ENCODE results near the gene CPED1.
"Not testable (repeated sequence)": the region's sequence is repeated elsewhere in the genome, so short reads cannot be mapped to it uniquely, and the experiment has no call there.

Gene CPED1

DNA sequence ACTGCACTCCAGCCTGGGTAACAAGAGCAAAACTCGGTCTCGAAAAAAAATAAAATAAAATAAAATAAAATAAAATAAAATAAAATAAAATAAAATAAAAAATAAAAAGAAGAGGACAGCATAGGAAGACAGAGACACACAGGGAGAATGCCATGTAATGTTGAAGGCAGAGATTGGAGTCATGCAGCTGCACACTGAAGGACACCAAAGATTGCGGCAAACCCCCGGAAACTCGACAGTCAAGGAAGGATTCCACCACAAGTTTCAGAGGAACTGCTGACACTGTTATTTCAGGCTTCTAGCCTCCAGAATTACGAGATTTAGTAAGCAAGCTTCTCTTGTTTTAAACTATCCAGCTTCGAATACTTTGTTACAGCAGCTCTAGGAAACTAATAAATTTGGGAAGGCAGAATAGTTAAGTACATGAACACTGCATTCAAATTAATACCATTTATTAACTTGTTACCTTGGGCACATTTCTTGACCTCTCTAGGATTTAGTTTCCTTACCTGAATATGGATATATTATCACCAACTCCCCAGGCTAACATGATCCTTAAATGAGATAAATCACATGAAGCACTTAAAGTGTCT is 9.5 kb downstream of the CPED1 start:
- Mint-ChIP-seq H3K9me3 (no peaks in the 10 kb centered on the region), H3K4me1 (peaks cover 18% of the 10 kb centered on the region), H3K4me3 (no peak overlapping the region), H3K27ac (no peak overlapping the region), H3K36me3 (ENCODE audit: low read depth) (no peaks in the 10 kb centered on the region), H3K27me3 (no peaks in the 10 kb centered on the region)
- no peak for DNase-seq
- ATAC-seq, result no peak

DNA sequence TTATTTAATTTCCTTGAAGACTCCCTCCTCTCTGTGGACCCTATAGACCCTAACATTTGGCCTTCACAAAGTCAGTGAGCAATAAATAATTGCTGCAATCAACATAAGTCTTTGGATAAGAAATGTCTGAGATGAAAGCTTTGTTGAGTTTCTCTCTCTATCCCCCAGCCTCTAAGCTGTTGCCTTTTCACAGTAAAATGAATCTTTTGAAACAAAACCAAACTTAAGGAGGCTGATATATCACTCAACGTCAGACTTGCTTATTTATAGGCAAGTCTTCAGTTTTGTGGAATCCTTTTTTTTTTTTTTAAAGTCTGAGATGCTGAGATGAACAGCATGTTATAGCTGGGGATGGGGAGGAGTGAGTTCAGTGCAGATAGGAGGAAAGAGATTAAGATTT is 10.0 kb downstream of the CPED1 start:
- no peak for ATAC-seq
- Mint-ChIP-seq H3K36me3 (ENCODE audit: low read depth) (no peaks in the 10 kb centered on the region), H3K9me3 (no peaks in the 10 kb centered on the region), H3K4me3 (no peak overlapping the region), H3K4me1 (peaks cover 18% of the 10 kb centered on the region), H3K27me3 (peaks cover 1% of the 10 kb centered on the region), H3K27ac (no peak overlapping the region)
- DNase-seq, result no peak

DNA sequence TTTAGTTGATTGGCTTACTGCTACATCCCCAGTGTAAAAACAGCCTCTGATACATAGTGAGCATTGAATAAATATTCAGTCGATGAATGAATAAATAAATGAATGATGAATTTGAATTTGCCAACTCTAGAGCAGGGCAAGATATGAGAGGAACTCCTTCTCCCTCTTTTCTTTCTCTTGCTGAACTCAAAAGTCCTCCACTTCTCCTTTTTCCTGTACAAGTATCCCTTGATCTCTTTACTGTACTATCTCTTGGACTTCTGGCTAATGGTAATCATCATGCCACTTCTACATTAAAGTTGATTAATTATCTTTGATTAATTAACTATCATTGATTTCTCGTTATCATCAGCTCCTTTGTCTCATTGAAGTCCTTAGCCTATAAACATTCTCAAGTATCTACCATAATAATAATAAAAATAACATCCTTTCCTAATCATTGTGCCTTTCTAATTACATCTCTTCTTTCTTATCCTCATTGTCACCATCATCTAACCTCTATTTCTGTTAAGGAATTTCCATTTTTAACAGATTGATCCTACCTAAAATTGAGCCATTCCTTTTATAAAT is 10.6 kb downstream of the CPED1 start:
- Mint-ChIP-seq H3K36me3 (ENCODE audit: low read depth) (no peaks in the 10 kb centered on the region), H3K4me1 (peaks cover 18% of the 10 kb centered on the region), H3K9me3 (no peaks in the 10 kb centered on the region), H3K27me3 (peaks cover 3% of the 10 kb centered on the region), H3K4me3 (no peak overlapping the region), H3K27ac (no peak overlapping the region)
- DNase-seq, result no peak
- no peak for ATAC-seq

DNA sequence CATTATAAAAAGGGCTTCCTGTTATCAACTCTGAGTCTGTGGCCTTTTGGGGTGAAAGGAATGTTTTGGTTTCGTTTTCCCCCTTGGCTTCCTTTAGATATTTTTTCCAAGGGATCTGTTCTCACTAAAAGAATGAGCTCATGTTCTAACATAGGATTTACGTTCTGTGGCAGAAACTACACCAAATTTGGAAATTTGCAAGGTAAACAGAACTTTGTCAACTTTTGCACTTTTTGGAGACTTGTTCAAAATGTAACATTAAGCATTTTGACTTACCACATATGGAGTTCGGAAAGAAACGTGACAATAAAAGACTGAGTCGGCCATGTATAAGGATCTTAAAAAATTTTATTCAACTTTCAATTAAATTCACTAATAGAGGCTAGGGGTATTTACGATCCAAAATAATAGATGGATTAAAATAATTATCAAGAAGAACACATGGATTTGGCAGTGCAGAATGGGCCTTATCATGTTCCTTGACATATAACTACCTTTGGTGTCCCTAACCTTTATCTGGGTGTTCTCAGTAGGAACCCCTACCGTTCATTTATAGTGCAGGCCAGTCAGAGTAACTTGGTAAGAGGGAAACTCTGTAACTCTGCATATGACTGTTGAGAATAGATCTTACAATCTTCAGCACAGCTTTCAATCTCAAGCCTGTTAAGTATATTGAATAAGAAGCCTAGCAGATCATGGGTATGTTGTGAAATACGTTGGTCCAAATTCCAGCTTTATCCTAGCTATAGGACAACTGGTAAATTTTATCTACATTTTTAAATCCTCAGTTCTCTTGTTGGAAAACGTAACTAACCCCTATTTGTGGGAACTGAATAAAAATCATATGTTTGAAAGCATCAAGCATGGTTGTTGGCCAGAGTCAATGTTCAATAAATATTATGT is 11.8 kb downstream of the CPED1 start:
- Mint-ChIP-seq H3K36me3 (ENCODE audit: low read depth) (no peaks in the 10 kb centered on the region), H3K4me1 (peaks cover 16% of the 10 kb centered on the region), H3K27me3 (peaks cover 6% of the 10 kb centered on the region), H3K4me3 (no peak overlapping the region), H3K27ac (no peak overlapping the region), H3K9me3 (no peaks in the 10 kb centered on the region)
- ATAC-seq (no peak), DNase-seq (no peak)

DNA sequence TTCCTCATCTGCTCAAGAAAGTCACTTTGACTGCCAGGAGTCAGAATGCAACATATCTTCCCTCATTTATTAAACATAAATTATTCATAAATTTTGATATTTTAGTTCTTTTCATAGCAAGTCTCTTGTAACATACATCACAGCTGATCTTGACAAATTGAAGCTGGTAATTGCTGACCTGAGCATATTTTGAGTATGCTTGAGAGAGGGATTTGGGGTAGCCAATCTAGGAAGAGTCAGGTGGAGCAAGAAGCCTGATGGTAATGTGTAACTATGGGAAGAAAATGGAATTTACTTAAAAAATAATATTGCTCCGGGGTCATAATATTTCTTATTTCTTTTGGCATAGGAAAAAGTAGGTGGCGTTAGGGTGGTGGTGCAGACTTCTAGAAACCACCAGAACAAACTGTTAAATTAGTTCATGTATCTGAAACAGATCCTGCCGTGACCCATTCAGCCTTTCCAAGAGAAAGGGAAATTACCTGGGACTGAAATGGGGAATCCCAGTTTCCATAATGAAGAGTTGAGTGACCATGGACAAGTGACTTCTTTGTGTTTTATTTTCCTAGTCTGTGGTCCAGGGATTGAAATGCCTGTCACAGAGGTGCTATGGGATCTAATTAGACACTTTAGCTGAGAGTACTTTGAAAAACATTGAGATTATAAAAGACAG is 12.9 kb downstream of the CPED1 start:
- peaks cover 10% of the 10 kb centered on the region for H3K4me1 Mint-ChIP-seq
- no peak overlapping the region for H3K4me3 Mint-ChIP-seq
- no peaks in the 10 kb centered on the region for H3K36me3 Mint-ChIP-seq (ENCODE audit: low read depth)
- ATAC-seq, result no peak
- no peaks in the 10 kb centered on the region for H3K9me3 Mint-ChIP-seq
- peaks cover 9% of the 10 kb centered on the region for H3K27me3 Mint-ChIP-seq
- DNase-seq, result no peak
- H3K27ac Mint-ChIP-seq, result no peak overlapping the region

GRCh38 chr7:121002048-121002756 is 13.7 kb downstream of the CPED1 start:
- DNase-seq, result no peak
- no peak overlapping the region for H3K27ac Mint-ChIP-seq
- H3K36me3 Mint-ChIP-seq (ENCODE audit: low read depth), result no peaks in the 10 kb centered on the region

GRCh38 chr7:121002757-121003200 is 14.3 kb downstream of the CPED1 start:
- no peak overlapping the region for H3K4me3 Mint-ChIP-seq

More at GRCh38 chr7:121002048-121002756, 13.7 kb downstream of the CPED1 start:
- ATAC-seq, result no peak
- H3K27me3 Mint-ChIP-seq, result peaks cover 14% of the 10 kb centered on the region
- no peaks in the 10 kb centered on the region for H3K9me3 Mint-ChIP-seq
- H3K4me1 Mint-ChIP-seq, result peaks cover 4% of the 10 kb centered on the region
- H3K4me3 Mint-ChIP-seq, result no peak overlapping the region

GRCh38 chr7:121003986-121004685 is 15.6 kb downstream of the CPED1 start:
- Mint-ChIP-seq H3K9me3 (no peaks in the 10 kb centered on the region), H3K4me3 (no peak overlapping the region), H3K36me3 (ENCODE audit: low read depth) (no peaks in the 10 kb centered on the region), H3K4me1 (peaks cover 4% of the 10 kb centered on the region), H3K27me3 (peaks cover 17% of the 10 kb centered on the region), H3K27ac (no peak overlapping the region)
- ATAC-seq (no peak), DNase-seq (no peak)

More at GRCh38 chr7:121002757-121003200, 14.3 kb downstream of the CPED1 start:
- Mint-ChIP-seq H3K4me1 (peaks cover 4% of the 10 kb centered on the region), H3K36me3 (ENCODE audit: low read depth) (no peaks in the 10 kb centered on the region), H3K27me3 (peaks cover 14% of the 10 kb centered on the region), H3K9me3 (no peaks in the 10 kb centered on the region), H3K27ac (no peak overlapping the region)
- ATAC-seq (no peak), DNase-seq (no peak)

- DNase-seq; H3K27ac Mint-ChIP-seq; H3K9me3 Mint-ChIP-seq; ATAC-seq; H3K4me1 Mint-ChIP-seq; H3K4me3 Mint-ChIP-seq; H3K36me3 Mint-ChIP-seq (ENCODE audit: low read depth): not testable (repeated sequence)
- H3K27me3 Mint-ChIP-seq, result peaks cover 21% of the 10 kb centered on the region
Measured at GRCh38 chr7:121005058-121005457, 16.5 kb downstream of the CPED1 start.

DNA sequence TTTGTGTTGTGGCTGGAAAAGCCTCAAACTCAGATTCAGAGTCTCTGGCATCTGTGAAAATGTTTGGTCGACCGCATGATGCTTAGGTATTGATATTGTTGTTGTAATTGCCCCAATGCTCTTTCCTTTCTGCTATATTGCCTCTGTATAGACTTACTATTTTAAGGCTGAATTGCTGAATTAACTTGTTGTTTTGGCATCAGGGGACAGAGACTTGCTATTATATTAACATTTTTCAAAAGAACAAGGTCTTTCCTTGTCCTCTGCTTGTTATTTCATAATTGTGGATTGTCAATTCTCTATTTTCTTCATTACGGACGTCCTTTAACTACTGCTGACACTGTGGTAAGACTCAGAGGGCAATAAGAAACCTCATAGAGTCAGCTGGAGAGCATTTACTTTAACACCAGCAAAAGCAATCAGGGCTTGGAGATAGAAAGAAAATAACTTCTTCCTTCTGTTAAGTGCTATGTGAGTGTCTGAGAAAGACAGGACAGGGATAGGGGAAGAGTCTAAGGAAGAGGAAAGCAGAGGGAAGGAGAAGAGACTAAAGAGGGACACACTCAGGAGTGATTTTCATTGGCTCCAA is 17.6 kb downstream of the CPED1 start:
- Mint-ChIP-seq H3K4me3 (no peak overlapping the region), H3K27me3 (peaks cover 21% of the 10 kb centered on the region), H3K36me3 (ENCODE audit: low read depth) (no peaks in the 10 kb centered on the region), H3K9me3 (no peaks in the 10 kb centered on the region), H3K4me1 (no peaks in the 10 kb centered on the region), H3K27ac (no peak overlapping the region)
- ATAC-seq (no peak), DNase-seq (no peak)

- H3K27ac Mint-ChIP-seq, result no peak overlapping the region
- ATAC-seq (no peak), DNase-seq (no peak)
- H3K36me3 Mint-ChIP-seq (ENCODE audit: low read depth), result no peaks in the 10 kb centered on the region
- peaks cover 21% of the 10 kb centered on the region for H3K27me3 Mint-ChIP-seq
- H3K4me3 Mint-ChIP-seq, result no peak overlapping the region
- H3K9me3 Mint-ChIP-seq, result no peaks in the 10 kb centered on the region
- no peaks in the 10 kb centered on the region for H3K4me1 Mint-ChIP-seq
Measured at GRCh38 chr7:121006711-121007315, 18.3 kb downstream of the CPED1 start.

GRCh38 chr7:121008816-121009215 is 20.3 kb downstream of the CPED1 start:
- peaks cover 18% of the 10 kb centered on the region for H3K27me3 Mint-ChIP-seq
- H3K36me3 Mint-ChIP-seq (ENCODE audit: low read depth), result no peaks in the 10 kb centered on the region

GRCh38 chr7:121011401-121011800 is 22.9 kb downstream of the CPED1 start:
- no peaks in the 10 kb centered on the region for H3K4me1 Mint-ChIP-seq
- ATAC-seq, result no peak
- no peak overlapping the region for H3K27ac Mint-ChIP-seq
- peaks cover 11% of the 10 kb centered on the region for H3K27me3 Mint-ChIP-seq
- H3K36me3 Mint-ChIP-seq (ENCODE audit: low read depth), result no peaks in the 10 kb centered on the region
- H3K9me3 Mint-ChIP-seq, result no peaks in the 10 kb centered on the region
- DNase-seq, result no peak
- H3K4me3 Mint-ChIP-seq, result no peak overlapping the region

More at GRCh38 chr7:121008816-121009215, 20.3 kb downstream of the CPED1 start:
- H3K4me1 Mint-ChIP-seq, result no peaks in the 10 kb centered on the region
- no peaks in the 10 kb centered on the region for H3K9me3 Mint-ChIP-seq
- no peak overlapping the region for H3K4me3 Mint-ChIP-seq
- no peak overlapping the region for H3K27ac Mint-ChIP-seq
- ATAC-seq, result no peak
- no peak for DNase-seq
